ENCODE results near the gene GIMD1. TPM values are rescaled to one million over a fixed set of nuclear protein-coding genes. Genes with fewer than 3 reads are reported as not detected.

Gene GIMD1
- total RNA-seq, 1 donor from 2014 or later: not detected

DNA sequence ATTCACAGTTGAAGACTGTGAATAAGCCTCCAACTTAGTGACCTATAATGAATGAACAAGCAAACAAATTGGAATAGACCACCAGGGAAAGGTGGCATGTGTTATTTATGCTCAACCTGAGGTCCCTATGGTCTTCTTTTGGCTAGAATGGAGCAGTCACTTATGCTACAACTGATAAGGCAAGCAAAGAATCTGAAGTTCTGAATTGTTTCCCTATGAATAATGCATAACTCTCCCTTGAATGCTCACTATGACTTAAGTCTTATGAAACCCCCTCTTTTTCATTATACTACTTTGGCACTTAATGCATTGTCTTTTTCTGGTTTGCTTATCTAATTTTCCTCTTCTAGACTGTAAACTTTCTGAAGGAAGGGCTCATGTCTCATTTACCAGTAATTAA is 2.6 kb downstream of the GIMD1 start:
- no peaks in the 10 kb centered on the region for H3K27me3 ChIP-seq (ENCODE audit: insufficient read depth, low read length)
- no peaks in the 10 kb centered on the region for H3K36me3 Mint-ChIP-seq (ENCODE audit: low read depth, unreplicated experiment)
- FAIRE-seq: no peak

GRCh38 chr4:106365613-106366012 is 3.0 kb downstream of the GIMD1 start:
- H3K4me1 ChIP-seq (ENCODE audit: insufficient read depth, low read length): peaks cover 11% of the 10 kb centered on the region
- H3K4me1 Mint-ChIP-seq (ENCODE audit: low read depth, unreplicated experiment): peaks cover 23% of the 10 kb centered on the region
- TF ChIP-seq, protein P1, sequence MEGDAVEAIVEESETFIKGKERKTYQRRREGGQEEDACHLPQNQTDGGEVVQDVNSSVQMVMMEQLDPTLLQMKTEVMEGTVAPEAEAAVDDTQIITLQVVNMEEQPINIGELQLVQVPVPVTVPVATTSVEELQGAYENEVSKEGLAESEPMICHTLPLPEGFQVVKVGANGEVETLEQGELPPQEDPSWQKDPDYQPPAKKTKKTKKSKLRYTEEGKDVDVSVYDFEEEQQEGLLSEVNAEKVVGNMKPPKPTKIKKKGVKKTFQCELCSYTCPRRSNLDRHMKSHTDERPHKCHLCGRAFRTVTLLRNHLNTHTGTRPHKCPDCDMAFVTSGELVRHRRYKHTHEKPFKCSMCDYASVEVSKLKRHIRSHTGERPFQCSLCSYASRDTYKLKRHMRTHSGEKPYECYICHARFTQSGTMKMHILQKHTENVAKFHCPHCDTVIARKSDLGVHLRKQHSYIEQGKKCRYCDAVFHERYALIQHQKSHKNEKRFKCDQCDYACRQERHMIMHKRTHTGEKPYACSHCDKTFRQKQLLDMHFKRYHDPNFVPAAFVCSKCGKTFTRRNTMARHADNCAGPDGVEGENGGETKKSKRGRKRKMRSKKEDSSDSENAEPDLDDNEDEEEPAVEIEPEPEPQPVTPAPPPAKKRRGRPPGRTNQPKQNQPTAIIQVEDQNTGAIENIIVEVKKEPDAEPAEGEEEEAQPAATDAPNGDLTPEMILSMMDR (IDR thresholded peaks at IDR 0.05; ENCODE audit: insufficient read depth, low read depth, low read length): no peak
- no peak for TF ChIP-seq EZH2 (IDR thresholded peaks at IDR 0.05; ENCODE audit: insufficient read depth, low read length)
- H3K27me3 Mint-ChIP-seq (ENCODE audit: low read depth, unreplicated experiment): no peaks in the 10 kb centered on the region
- no peaks in the 10 kb centered on the region for H3K36me3 ChIP-seq (ENCODE audit: insufficient read depth, low read length)
- no peaks in the 10 kb centered on the region for H3K9me3 Mint-ChIP-seq (ENCODE audit: unreplicated experiment)
- H2AFZ ChIP-seq (ENCODE audit: low read depth, low read length): no peak overlapping the region
- peaks cover 3% of the 10 kb centered on the region for H3K9me3 ChIP-seq (ENCODE audit: insufficient read depth, low read depth, low read length)
- peak overlapping the region; percentile 60 for H3K9ac ChIP-seq (ENCODE audit: low read length)
- DNase-seq (ENCODE audit: low read depth) (peak; percentile 95), FAIRE-seq (peak; percentile 100)
- peak overlapping the region; percentile 83 for H3K27ac Mint-ChIP-seq (ENCODE audit: unreplicated experiment)
- no peaks in the 10 kb centered on the region for H3K27me3 ChIP-seq (ENCODE audit: insufficient read depth, low read length)
- peak overlapping the region; percentile 78 for H3K4me2 ChIP-seq (ENCODE audit: low read length)
- no peak overlapping the region for H3K4me3 ChIP-seq (ENCODE audit: insufficient read depth, low read depth, low read length)
- no peaks in the 10 kb centered on the region for H3K79me2 ChIP-seq (ENCODE audit: insufficient read depth, low read length)
- H3K27ac ChIP-seq (ENCODE audit: low read depth, low read length): peak overlapping the region; percentile 73
- H3K36me3 Mint-ChIP-seq (ENCODE audit: low read depth, unreplicated experiment): no peaks in the 10 kb centered on the region
- H3K4me3 Mint-ChIP-seq (ENCODE audit: unreplicated experiment): no peak overlapping the region
- no peaks in the 10 kb centered on the region for H4K20me1 ChIP-seq (ENCODE audit: insufficient read depth, low read length)

More for the DNA sequence above, 2.6 kb downstream of the GIMD1 start:
- Histone ChIP-seq H3K9ac (ENCODE audit: low read length) (peak overlapping the region; percentile 60), H3K79me2 (ENCODE audit: insufficient read depth, low read length) (no peaks in the 10 kb centered on the region), H3K36me3 (ENCODE audit: insufficient read depth, low read length) (no peaks in the 10 kb centered on the region), H3K4me1 (ENCODE audit: insufficient read depth, low read length) (peaks cover 11% of the 10 kb centered on the region), H3K9me3 (ENCODE audit: insufficient read depth, low read depth, low read length) (peaks cover 3% of the 10 kb centered on the region), H4K20me1 (ENCODE audit: insufficient read depth, low read length) (no peaks in the 10 kb centered on the region), H3K27ac (ENCODE audit: low read depth, low read length) (peak overlapping the region; percentile 73), H2AFZ (ENCODE audit: low read depth, low read length) (no peak overlapping the region), H3K4me3 (ENCODE audit: insufficient read depth, low read depth, low read length) (no peak overlapping the region), H3K4me2 (ENCODE audit: low read length) (peak overlapping the region; percentile 78)
- Mint-ChIP-seq H3K27me3 (ENCODE audit: low read depth, unreplicated experiment) (no peaks in the 10 kb centered on the region), H3K4me1 (ENCODE audit: low read depth, unreplicated experiment) (peaks cover 23% of the 10 kb centered on the region), H3K4me3 (ENCODE audit: unreplicated experiment) (no peak overlapping the region), H3K27ac (ENCODE audit: unreplicated experiment) (peak overlapping the region; percentile 73), H3K9me3 (ENCODE audit: unreplicated experiment) (no peaks in the 10 kb centered on the region)
- TF ChIP-seq EZH2 (IDR thresholded peaks at IDR 0.05; ENCODE audit: insufficient read depth, low read length): no peak
- peak; percentile 86 for DNase-seq (ENCODE audit: low read depth)

GRCh38 chr4:106364282-106364681 is 4.3 kb downstream of the GIMD1 start:
- H3K4me1 Mint-ChIP-seq (ENCODE audit: low read depth, unreplicated experiment): peaks cover 23% of the 10 kb centered on the region

More at GRCh38 chr4:106364282-106364681, 4.3 kb downstream of the GIMD1 start:
- no peak overlapping the region for H3K27ac Mint-ChIP-seq (ENCODE audit: unreplicated experiment)
- Histone ChIP-seq H3K4me2 (ENCODE audit: low read length) (no peak overlapping the region), H3K9ac (ENCODE audit: low read length) (no peak overlapping the region), H3K4me1 (ENCODE audit: insufficient read depth, low read length) (peaks cover 11% of the 10 kb centered on the region), H3K79me2 (ENCODE audit: insufficient read depth, low read length) (no peaks in the 10 kb centered on the region), H3K4me3 (ENCODE audit: insufficient read depth, low read depth, low read length) (no peak overlapping the region), H3K27ac (ENCODE audit: low read depth, low read length) (no peak overlapping the region), H4K20me1 (ENCODE audit: insufficient read depth, low read length) (no peaks in the 10 kb centered on the region), H2AFZ (ENCODE audit: low read depth, low read length) (no peak overlapping the region), H3K27me3 (ENCODE audit: insufficient read depth, low read length) (no peaks in the 10 kb centered on the region), H3K9me3 (ENCODE audit: insufficient read depth, low read depth, low read length) (peaks cover 3% of the 10 kb centered on the region), H3K36me3 (ENCODE audit: insufficient read depth, low read length) (no peaks in the 10 kb centered on the region)
- no peak for TF ChIP-seq EZH2 (IDR thresholded peaks at IDR 0.05; ENCODE audit: insufficient read depth, low read length)
- TF ChIP-seq, protein P1 (IDR thresholded peaks at IDR 0.05; ENCODE audit: insufficient read depth, low read depth, low read length): no peak
- H3K27me3 Mint-ChIP-seq (ENCODE audit: low read depth, unreplicated experiment): no peaks in the 10 kb centered on the region
- FAIRE-seq (peak; percentile 81), DNase-seq (ENCODE audit: low read depth) (no peak)
- no peaks in the 10 kb centered on the region for H3K9me3 Mint-ChIP-seq (ENCODE audit: unreplicated experiment)
- no peak overlapping the region for H3K4me3 Mint-ChIP-seq (ENCODE audit: unreplicated experiment)
- no peaks in the 10 kb centered on the region for H3K36me3 Mint-ChIP-seq (ENCODE audit: low read depth, unreplicated experiment)
